GM23248 (cell line): ENCODE results near the gene HEY2.
"Not testable (repeated sequence)": the region's sequence is repeated elsewhere in the genome, so short reads cannot be mapped to it uniquely, and the experiment has no call there.

Experiments used
- EZH2 ChIP-seq: fragments of 200-600 bp; sonication (generic); IDR thresholded peaks from 2 replicates; pipeline ENCODE4 v1.6.1; 2018; ENCODE audit warnings: antibody characterized with exemption, mild to moderate bottlenecking; ENCODE audit not compliant: insufficient read depth, poor library complexity, severe bottlenecking
- EZH2phosphoT487 ChIP-seq: fragments of 200-600 bp; sonication (generic); IDR thresholded peaks from 2 replicates; pipeline ENCODE4 v1.6.1; 2018; ENCODE audit warnings: antibody characterized with exemption, moderate library complexity, mild to moderate bottlenecking, low read depth; ENCODE audit not compliant: insufficient read depth

DNA sequence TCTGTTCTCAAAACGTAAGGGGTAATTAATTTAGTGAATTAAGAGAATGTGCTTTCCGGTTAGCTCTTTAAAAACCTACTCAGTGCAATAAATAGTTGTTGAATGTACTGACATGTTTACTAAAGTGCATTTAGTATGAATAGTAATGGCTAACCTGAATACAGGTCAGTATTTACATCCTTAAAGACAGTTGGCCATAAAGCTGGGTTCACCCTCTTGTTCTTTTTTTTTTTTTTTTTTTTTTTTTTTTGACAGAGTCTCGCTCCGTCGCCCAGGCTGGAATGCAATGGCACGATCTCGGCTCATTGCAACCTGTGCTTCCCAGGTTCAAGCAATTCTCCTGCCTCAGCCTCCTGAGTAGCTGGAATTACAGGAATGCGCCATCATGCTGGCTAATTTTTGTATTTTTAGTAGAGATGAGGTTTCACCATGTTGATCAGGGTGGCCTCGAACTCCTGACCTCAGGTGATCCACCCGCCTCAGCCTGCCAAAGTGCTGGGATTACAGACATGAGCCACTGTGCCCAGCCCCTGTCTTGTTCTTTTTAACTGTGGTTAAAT, 55.5 kb downstream of the HEY2 start:
- TF ChIP-seq EZH2, EZH2phosphoT487: not testable (repeated sequence)
